Pulmonary artery endothelial cell (primary cell): ENCODE data around the gene LRRC37A2. TPM values are rescaled to one million over a fixed set of nuclear protein-coding genes. Genes with fewer than 3 reads are reported as not detected.
"Not testable (repeated sequence)": the region's sequence is repeated elsewhere in the genome, so short reads cannot be mapped to it uniquely, and the experiment has no call there.

Source experiments
- DNase-seq: peaks from one replicate; pipeline ENCODE4 v3.0.0-alpha.2; 2011; ENCODE audit warnings: low read depth, low spot score
- total RNA-seq: library from RNA; depleted of rRNA; stranded (reverse); fragments of >200 nt; gene quantifications from 2 replicates; pipeline ENCODE4 v1.2.3, GENCODE V29; 2014

Gene LRRC37A2
- total RNA-seq, 1 donor from 2014 or later, result 2.4 TPM

GRCh38 chr17:46591332-46591731 lies 79.1 kb downstream of the LRRC37A2 start:
- DNase-seq, result not testable (repeated sequence)

DNA sequence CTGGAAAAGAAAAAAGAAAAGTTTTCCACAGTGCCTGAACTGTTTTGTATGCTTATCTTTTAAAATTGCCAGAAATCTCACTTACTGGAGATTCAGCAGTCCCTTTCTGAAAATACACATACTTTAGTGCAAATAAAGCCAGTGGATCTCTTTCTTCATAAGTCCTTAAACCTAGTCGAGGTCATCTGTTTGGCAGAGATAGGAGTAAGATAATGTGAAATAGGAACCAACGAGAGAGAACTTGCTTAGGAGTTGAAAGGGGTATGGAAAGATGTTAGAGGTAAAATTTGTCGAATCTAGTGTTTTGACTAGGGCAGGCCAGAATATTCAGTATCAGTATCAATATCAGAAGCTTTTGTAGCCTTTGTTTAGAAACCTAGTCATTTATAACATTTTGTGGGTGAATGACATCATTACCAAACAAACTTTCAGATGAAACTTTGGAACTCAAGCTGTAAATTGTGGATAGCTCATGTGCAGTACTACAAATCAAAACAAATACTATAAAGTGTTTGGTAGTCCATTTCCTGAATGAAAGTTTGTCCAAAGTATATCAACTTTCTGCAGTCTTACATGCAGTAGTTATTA lies 86.2 kb downstream of the LRRC37A2 start:
- DNase-seq, result not testable (repeated sequence)

- not testable (repeated sequence) for DNase-seq
Observed at GRCh38 chr17:46600767-46601166, 88.5 kb downstream of the LRRC37A2 start.

GRCh38 chr17:46603125-46603524 lies 90.9 kb downstream of the LRRC37A2 start:
- DNase-seq, result not testable (repeated sequence)

Other genes with a start within 250 kb of the LRRC37A2 start
- gene LRRC37A, start 217.3 kb upstream of the LRRC37A2 start, total RNA-seq, result 1.4 and 2.5 TPM in 2 replicates
- 2.9 and 7.9 TPM in 2 replicates for gene ARL17B, start 150.7 kb upstream of the LRRC37A2 start, total RNA-seq
- gene ARL17A, start 67.2 kb downstream of the LRRC37A2 start, total RNA-seq, result 1.5 and 4.5 TPM in 2 replicates
- 44.6 and 50.9 TPM in 2 replicates for gene NSF, start 78.2 kb downstream of the LRRC37A2 start, total RNA-seq